ENCODE results near the gene MRPS18A. TPM values are rescaled to one million over a fixed set of nuclear protein-coding genes. Genes with fewer than 3 reads are reported as not detected.

Gene MRPS18A
- total and polyA plus RNA-seq, 2 of the 13 experiments (the other 11 are each of a cell fraction or from before 2014, with no cell fraction given) = 87.8 to 89.1 TPM

GRCh38 chr6:43702534-43703440 is 15.2 kb upstream of the MRPS18A start (continued):
- TF ChIP-seq, protein P1, sequence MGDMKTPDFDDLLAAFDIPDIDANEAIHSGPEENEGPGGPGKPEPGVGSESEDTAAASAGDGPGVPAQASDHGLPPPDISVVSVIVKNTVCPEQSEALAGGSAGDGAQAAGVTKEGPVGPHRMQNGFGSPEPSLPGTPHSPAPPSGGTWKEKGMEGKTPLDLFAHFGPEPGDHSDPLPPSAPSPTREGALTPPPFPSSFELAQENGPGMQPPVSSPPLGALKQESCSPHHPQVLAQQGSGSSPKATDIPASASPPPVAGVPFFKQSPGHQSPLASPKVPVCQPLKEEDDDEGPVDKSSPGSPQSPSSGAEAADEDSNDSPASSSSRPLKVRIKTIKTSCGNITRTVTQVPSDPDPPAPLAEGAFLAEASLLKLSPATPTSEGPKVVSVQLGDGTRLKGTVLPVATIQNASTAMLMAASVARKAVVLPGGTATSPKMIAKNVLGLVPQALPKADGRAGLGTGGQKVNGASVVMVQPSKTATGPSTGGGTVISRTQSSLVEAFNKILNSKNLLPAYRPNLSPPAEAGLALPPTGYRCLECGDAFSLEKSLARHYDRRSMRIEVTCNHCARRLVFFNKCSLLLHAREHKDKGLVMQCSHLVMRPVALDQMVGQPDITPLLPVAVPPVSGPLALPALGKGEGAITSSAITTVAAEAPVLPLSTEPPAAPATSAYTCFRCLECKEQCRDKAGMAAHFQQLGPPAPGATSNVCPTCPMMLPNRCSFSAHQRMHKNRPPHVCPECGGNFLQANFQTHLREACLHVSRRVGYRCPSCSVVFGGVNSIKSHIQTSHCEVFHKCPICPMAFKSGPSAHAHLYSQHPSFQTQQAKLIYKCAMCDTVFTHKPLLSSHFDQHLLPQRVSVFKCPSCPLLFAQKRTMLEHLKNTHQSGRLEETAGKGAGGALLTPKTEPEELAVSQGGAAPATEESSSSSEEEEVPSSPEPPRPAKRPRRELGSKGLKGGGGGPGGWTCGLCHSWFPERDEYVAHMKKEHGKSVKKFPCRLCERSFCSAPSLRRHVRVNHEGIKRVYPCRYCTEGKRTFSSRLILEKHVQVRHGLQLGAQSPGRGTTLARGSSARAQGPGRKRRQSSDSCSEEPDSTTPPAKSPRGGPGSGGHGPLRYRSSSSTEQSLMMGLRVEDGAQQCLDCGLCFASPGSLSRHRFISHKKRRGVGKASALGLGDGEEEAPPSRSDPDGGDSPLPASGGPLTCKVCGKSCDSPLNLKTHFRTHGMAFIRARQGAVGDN (CRISPR knock-in tag; IDR thresholded peaks at IDR 0.05) = peak; percentile 70
- TF ChIP-seq SALL2 (CRISPR knock-in tag; IDR thresholded peaks at IDR 0.05) = peak; percentile 78; the same call in 1 of the 2 replicates
- TF ChIP-seq FOSL2 (CRISPR knock-in tag; IDR thresholded peaks at IDR 0.05) = peak; percentile 40
- no peak for TF ChIP-seq TGIF2 (CRISPR knock-in tag; IDR thresholded peaks at IDR 0.05)
- TF ChIP-seq ZBTB46 (CRISPR knock-in tag; IDR thresholded peaks at IDR 0.05; ENCODE audit: borderline replicate concordance) = 0 out of 2 replicates have a peak, but pooled peaks have one; percentile 46
- peak; percentile 4; the same call in 1 of the 2 replicates for TF ChIP-seq KAT8 (CRISPR knock-in tag; IDR thresholded peaks at IDR 0.05)
- 0 out of 2 replicates have a peak, but pooled peaks have one; percentile 8 for TF ChIP-seq HNF4A (CRISPR knock-in tag; IDR thresholded peaks at IDR 0.05)
- 0 out of 2 replicates have a peak, but pooled peaks have one; percentile 59 for TF ChIP-seq HNRNPL (IDR thresholded peaks at IDR 0.05; ENCODE audit: low read depth, low read length)
- TF ChIP-seq LCORL (IDR thresholded peaks at IDR 0.05) = no peak
- peak; percentile 80 for TF ChIP-seq LCORL (CRISPR knock-in tag; IDR thresholded peaks at IDR 0.05)
- TF ChIP-seq RXRB (CRISPR knock-in tag; IDR thresholded peaks at IDR 0.05; ENCODE audit: borderline replicate concordance) = 0 out of 2 replicates have a peak, but pooled peaks have one; percentile 17
- peak; percentile 38; the same call in 1 of the 2 replicates for TF ChIP-seq ZBTB10 (CRISPR knock-in tag; IDR thresholded peaks at IDR 0.05; ENCODE audit: borderline replicate concordance)
- TF ChIP-seq, protein P2, sequence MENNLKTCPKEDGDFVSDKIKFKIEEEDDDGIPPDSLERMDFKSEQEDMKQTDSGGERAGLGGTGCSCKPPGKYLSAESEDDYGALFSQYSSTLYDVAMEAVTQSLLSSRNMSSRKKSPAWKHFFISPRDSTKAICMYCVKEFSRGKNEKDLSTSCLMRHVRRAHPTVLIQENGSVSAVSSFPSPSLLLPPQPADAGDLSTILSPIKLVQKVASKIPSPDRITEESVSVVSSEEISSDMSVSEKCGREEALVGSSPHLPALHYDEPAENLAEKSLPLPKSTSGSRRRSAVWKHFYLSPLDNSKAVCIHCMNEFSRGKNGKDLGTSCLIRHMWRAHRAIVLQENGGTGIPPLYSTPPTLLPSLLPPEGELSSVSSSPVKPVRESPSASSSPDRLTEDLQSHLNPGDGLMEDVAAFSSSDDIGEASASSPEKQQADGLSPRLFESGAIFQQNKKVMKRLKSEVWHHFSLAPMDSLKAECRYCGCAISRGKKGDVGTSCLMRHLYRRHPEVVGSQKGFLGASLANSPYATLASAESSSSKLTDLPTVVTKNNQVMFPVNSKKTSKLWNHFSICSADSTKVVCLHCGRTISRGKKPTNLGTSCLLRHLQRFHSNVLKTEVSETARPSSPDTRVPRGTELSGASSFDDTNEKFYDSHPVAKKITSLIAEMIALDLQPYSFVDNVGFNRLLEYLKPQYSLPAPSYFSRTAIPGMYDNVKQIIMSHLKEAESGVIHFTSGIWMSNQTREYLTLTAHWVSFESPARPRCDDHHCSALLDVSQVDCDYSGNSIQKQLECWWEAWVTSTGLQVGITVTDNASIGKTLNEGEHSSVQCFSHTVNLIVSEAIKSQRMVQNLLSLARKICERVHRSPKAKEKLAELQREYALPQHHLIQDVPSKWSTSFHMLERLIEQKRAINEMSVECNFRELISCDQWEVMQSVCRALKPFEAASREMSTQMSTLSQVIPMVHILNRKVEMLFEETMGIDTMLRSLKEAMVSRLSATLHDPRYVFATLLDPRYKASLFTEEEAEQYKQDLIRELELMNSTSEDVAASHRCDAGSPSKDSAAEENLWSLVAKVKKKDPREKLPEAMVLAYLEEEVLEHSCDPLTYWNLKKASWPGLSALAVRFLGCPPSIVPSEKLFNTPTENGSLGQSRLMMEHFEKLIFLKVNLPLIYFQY (CRISPR knock-in tag; IDR thresholded peaks at IDR 0.05; ENCODE audit: borderline replicate concordance) = no peak

Measured in HepG2 (cell line).